ENCODE measurements around the gene STAB2. TPM values are rescaled to one million over a fixed set of nuclear protein-coding genes. Genes with fewer than 3 reads are reported as not detected.

The STAB2 gene
- total RNA-seq, 4 donors from 2014 or later: 0.53 to 0.83 (median 0.69) TPM

DNA sequence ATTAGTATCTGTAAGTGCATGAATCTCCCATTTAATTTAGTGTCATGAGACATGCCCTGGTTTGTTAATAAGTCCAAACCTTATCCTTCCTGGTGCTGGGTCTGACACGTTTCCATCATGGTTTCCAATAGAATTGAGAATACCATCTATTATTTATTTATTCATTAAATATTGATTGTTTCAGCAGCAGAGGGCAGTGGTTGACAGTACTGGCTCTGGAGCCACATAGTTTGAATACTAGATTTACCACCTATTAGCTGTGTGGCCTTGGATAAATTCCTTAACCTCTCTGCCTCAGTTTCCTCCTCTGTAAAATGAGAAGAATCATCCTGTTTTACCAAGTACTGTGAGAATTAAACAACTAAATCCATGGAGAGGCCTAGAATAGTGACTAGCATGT is 941 bp upstream of the STAB2 start:
- Histone ChIP-seq H3K4me1 (no peaks in the 10 kb centered on the region), H3K36me3 (no peaks in the 10 kb centered on the region), H3K4me3 (no peak overlapping the region), H3K9me3 (no peaks in the 10 kb centered on the region), H3K27me3 (no peaks in the 10 kb centered on the region), H3K27ac (no peak overlapping the region)
- TF ChIP-seq, protein P1, sequence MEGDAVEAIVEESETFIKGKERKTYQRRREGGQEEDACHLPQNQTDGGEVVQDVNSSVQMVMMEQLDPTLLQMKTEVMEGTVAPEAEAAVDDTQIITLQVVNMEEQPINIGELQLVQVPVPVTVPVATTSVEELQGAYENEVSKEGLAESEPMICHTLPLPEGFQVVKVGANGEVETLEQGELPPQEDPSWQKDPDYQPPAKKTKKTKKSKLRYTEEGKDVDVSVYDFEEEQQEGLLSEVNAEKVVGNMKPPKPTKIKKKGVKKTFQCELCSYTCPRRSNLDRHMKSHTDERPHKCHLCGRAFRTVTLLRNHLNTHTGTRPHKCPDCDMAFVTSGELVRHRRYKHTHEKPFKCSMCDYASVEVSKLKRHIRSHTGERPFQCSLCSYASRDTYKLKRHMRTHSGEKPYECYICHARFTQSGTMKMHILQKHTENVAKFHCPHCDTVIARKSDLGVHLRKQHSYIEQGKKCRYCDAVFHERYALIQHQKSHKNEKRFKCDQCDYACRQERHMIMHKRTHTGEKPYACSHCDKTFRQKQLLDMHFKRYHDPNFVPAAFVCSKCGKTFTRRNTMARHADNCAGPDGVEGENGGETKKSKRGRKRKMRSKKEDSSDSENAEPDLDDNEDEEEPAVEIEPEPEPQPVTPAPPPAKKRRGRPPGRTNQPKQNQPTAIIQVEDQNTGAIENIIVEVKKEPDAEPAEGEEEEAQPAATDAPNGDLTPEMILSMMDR (IDR thresholded peaks at IDR 0.05): peak in 1 of 6 experiments; percentile 25
- TF ChIP-seq POLR2A (IDR thresholded peaks at IDR 0.05): no peak
- no peak for DNase-seq

DNA sequence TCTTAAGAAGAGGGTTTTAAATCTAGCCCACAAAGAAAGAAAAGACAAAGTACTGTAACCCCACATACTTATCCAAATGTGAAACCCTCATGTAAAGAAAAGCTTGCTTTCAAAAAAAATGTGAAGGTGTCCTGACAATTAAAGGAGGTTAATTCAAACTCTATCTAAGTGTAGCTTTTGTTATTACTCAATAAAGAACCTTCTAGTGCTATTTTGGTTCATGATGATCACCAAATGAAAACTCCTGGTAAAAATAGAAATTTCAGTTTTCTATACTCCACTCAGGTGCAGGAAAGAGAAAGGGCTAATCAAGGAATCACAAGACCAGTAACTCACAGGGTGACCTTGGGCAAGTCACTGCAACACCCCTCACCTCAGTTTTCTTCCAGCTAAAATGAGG is 1.6 kb downstream of the STAB2 start:
- Histone ChIP-seq H3K36me3 (no peaks in the 10 kb centered on the region), H3K4me1 (no peaks in the 10 kb centered on the region), H3K27me3 (no peaks in the 10 kb centered on the region), H3K4me3 (no peak overlapping the region), H3K9me3 (no peaks in the 10 kb centered on the region), H3K27ac (no peak overlapping the region)
- TF ChIP-seq POLR2A (IDR thresholded peaks at IDR 0.05): no peak
- TF ChIP-seq, protein P1 (IDR thresholded peaks at IDR 0.05): no peak
- no peak for DNase-seq

DNA sequence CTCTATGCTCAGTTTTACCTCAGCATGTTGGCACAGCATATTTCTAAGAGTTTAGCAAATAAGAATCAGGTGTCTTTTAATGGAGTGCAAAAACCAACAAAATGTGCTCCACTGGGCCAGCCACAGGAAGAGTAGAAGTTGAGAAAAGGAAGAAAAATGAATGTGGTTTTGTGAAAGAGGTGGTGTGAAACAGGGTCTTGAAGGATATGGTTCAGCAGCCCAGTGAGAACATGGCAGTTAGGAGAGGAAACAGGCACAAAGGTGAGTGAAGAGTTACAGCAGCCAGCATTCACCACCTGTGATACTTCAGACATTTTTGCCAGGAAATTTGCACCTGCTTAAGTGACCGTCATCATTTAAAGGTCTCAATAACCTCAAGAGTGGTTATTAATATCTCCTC is 2.4 kb downstream of the STAB2 start:
- no peak for TF ChIP-seq POLR2A (IDR thresholded peaks at IDR 0.05)
- TF ChIP-seq, protein P1 (IDR thresholded peaks at IDR 0.05): no peak
- no peak overlapping the region for H3K27ac ChIP-seq
- no peak for DNase-seq
- no peak overlapping the region for H3K4me3 ChIP-seq
- H3K9me3 ChIP-seq: no peaks in the 10 kb centered on the region
- H3K4me1 ChIP-seq: no peaks in the 10 kb centered on the region
- no peaks in the 10 kb centered on the region for H3K27me3 ChIP-seq
- H3K36me3 ChIP-seq: no peaks in the 10 kb centered on the region

DNA sequence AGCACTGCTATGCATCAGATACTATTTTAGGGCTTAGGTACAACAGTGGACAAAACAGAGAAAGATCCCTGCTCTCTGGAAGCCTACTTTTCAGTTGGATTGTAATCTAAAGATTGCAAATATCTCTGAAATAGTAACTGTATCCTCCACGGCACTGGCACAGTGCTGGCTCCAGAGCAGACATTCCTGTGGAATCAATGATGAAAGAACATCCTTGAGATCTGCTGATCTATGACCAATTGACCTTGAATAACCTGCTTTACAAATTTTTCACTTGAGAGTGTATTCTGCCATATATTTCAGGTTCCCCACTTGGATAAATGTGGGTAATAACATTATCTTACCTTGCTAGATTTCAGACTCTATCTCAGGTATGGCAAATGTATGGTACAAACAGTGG is 3.2 kb downstream of the STAB2 start:
- H3K27me3 ChIP-seq: no peaks in the 10 kb centered on the region
- H3K9me3 ChIP-seq: no peaks in the 10 kb centered on the region
- no peak overlapping the region for H3K27ac ChIP-seq
- no peak for TF ChIP-seq POLR2A (IDR thresholded peaks at IDR 0.05)
- TF ChIP-seq, protein P1 (IDR thresholded peaks at IDR 0.05): no peak
- no peaks in the 10 kb centered on the region for H3K4me1 ChIP-seq
- no peak overlapping the region for H3K4me3 ChIP-seq
- no peaks in the 10 kb centered on the region for H3K36me3 ChIP-seq
- DNase-seq: no peak

DNA sequence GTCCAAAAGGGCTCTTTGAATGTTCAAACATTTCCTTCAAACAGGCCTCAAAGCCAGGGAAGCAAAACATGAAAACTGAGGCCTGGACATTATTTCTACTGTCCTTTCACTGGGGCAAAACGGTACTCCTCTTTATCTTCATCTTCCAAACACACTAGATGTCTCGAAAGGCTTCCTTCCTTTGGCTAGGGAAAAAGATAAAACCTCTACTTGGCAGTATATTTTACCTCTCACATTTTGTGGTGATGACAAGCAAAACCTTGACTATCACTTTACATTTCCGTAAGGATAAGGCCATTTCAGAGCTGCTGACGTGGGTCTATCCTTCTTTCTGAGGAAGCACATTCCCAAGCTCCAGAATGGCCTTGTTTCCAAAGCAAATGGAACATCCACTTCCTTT is 9.9 kb downstream of the STAB2 start:
- H3K4me1 ChIP-seq: no peaks in the 10 kb centered on the region
- no peak for DNase-seq
- H3K36me3 ChIP-seq: no peaks in the 10 kb centered on the region
- no peaks in the 10 kb centered on the region for H3K27me3 ChIP-seq
- no peak overlapping the region for H3K4me3 ChIP-seq
- no peaks in the 10 kb centered on the region for H3K9me3 ChIP-seq
- TF ChIP-seq, protein P1 (IDR thresholded peaks at IDR 0.05): no peak
- no peak for TF ChIP-seq POLR2A (IDR thresholded peaks at IDR 0.05)
- no peak overlapping the region for H3K27ac ChIP-seq

DNA sequence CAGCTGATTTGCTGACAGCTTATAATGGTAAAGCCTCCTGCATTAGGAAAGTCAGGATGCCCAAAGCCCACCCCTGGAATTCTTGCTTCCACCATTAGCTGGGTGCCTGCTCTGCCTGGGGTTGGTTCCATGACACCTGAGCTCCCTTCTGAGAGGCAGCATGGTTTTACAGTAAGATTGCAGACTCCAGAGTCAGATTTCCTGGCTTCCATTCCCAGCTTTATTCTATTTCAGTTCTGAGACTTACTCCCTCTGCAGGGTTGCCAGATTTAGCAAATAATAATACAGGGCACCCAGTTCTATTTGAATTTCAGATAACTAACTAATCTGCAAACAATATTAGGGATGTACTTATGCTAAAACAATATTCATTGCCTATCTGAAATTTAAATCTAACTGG is 12.2 kb downstream of the STAB2 start:
- Histone ChIP-seq H3K27ac (no peak overlapping the region), H3K9me3 (no peaks in the 10 kb centered on the region), H3K27me3 (no peaks in the 10 kb centered on the region), H3K36me3 (no peaks in the 10 kb centered on the region), H3K4me3 (no peak overlapping the region), H3K4me1 (no peaks in the 10 kb centered on the region)
- no peak for TF ChIP-seq POLR2A (IDR thresholded peaks at IDR 0.05)
- TF ChIP-seq, protein P1 (IDR thresholded peaks at IDR 0.05): no peak
- no peak for DNase-seq
